ENCODE results near the gene TMEM91.

The TMEM91 gene

DNA sequence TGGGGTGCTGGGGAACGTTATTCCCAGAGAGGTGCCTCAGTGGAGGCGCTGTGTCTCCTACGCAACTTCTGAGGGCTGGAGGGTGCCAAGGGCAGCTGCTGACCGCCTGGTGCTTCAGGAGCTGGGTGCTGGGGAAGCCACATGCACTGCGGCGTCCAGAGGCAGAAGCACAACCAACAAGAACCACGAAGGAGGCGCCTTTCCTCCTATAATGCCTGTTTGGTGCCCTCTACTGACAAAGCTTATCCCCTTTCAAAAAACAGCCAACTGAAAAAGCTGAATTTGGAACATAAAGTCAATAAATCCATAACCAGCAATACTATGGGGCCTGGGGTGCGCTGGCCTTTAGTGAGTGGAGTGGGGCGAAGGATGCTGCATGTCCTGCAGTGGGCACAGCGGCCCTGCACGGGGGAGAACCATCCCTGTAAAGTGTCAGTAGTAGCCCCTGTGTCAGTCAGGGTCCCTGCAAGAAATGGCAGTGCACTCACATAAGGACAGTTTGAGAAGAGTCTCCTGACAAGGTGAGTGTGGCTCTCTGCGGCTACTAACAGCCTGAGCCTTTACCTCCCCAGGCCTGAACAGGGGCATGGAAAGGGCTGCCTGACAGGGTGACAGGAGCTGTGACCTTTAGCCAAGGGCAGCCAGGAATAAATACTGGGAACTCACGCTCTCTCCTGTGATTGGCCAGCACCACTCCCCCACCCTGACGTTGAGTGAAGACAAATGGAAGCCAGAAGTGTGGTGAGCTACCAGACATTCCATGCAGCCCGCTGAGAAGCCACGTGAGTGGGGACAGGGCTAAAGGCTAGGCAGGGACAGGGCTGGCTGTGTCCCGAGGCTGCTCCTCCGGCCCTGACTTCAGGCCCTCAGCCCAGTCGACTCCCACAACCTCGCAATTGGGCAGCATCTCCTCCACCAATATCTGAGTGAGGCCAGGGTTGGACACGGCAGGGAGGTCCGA lies 55.4 kb downstream of the TMEM91 start:
- DNase-seq (ENCODE audit: low spot score), result no peak

DNA sequence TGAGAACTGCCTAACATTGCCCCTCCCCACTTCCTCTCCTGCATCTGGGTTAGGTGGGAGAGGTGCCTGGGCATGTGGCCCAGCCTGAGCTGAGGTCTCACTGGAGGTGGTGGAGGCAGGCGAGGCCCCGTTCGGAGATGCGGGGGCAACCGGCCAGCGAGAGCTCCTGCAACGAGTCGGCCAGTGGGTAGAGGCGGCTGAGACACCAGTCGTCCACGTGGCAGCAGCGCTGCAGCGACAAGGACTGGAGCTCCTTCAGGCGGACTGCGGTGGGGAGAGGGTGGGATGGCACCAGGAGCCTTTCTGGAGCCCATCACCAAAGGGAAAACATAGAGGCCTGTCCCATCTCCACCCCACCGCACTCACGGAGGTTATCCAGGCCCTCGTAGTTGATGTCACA lies 56.8 kb downstream of the TMEM91 start:
- no peak for DNase-seq (ENCODE audit: low spot score)

All from left forelimb (tissue), 1 donor.